DOHH2 (cell line): ENCODE measurements around the gene FRS2.
A peak's percentile ranks its signal among the peaks of the same experiment; 100 is the strongest.

Experiments used
- H3F3A ChIP-seq: fragments of 200-600 bp; sonication (generic), shearing (Covaris generic); 2 replicates; pipeline ENCODE4 v1.6.0; 2016; ENCODE audit warnings: antibody characterized with exemption, mild to moderate bottlenecking; ENCODE audit not compliant: control insufficient read depth, insufficient read depth
- H3K27ac ChIP-seq: fragments of 200-600 bp; sonication (generic); 2 replicates; pipeline ENCODE4 v1.5.1; 2014; ENCODE audit warnings: low read depth, mild to moderate bottlenecking, low read length, moderate library complexity
- H3K27me3 ChIP-seq: fragments of 200-600 bp; sonication (generic); 2 replicates; pipeline ENCODE4 v1.6.1; 2014; ENCODE audit warnings: mild to moderate bottlenecking, low read length, mixed read lengths; ENCODE audit not compliant: control insufficient read depth
- H3K36me3 ChIP-seq: fragments of 200-600 bp; sonication (generic); 2 replicates; pipeline ENCODE4 v1.6.1; 2014; ENCODE audit warnings: mild to moderate bottlenecking, low read length, moderate library complexity, mixed read lengths; ENCODE audit not compliant: control insufficient read depth
- H3K4me1 ChIP-seq: fragments of 200-600 bp; sonication (generic); 2 replicates; pipeline ENCODE4 v1.6.1; 2014; ENCODE audit warnings: mild to moderate bottlenecking, low read length, mixed read lengths; ENCODE audit not compliant: control insufficient read depth
- H3K4me2 ChIP-seq: fragments of 200-600 bp; sonication (generic); 2 replicates; pipeline ENCODE4 v1.6.0; 2014; ENCODE audit warnings: mild to moderate bottlenecking, low read length, moderate library complexity
- H3K4me3 ChIP-seq: fragments of 200-600 bp; sonication (generic); 2 replicates; pipeline ENCODE4 v1.5.1; 2014; ENCODE audit warnings: mild to moderate bottlenecking, low read length, mixed read lengths
- H3K79me2 ChIP-seq: fragments of 200-600 bp; sonication (generic); 2 replicates; pipeline ENCODE4 v1.6.1; 2014; ENCODE audit warnings: mild to moderate bottlenecking, low read length, mixed read lengths; ENCODE audit not compliant: control insufficient read depth
- H3K9me2 ChIP-seq: fragments of 200-600 bp; sonication (generic); replicated peaks from 2 replicates; pipeline ENCODE4 v1.6.1; 2014; ENCODE audit warnings: mild to moderate bottlenecking, low read length, mixed read lengths; ENCODE audit not compliant: control insufficient read depth
- H3K9me3 ChIP-seq: fragments of 200-600 bp; sonication (generic); 2 replicates; pipeline ENCODE4 v1.6.1; 2014; ENCODE audit warnings: antibody characterized with exemption, low read length, mixed read lengths; ENCODE audit not compliant: control insufficient read depth, insufficient read depth
- H4K20me1 ChIP-seq: fragments of 200-600 bp; sonication (generic); 2 replicates; pipeline ENCODE4 v1.6.0; 2014; ENCODE audit warnings: low read depth, mild to moderate bottlenecking, antibody characterized with exemption, low read length, moderate library complexity; ENCODE audit not compliant: control insufficient read depth, insufficient read depth
- CTCF ChIP-seq: fragments of 200-600 bp; sonication (generic); IDR thresholded peaks from one replicate; pipeline ENCODE4 v1.5.1; 2014; ENCODE audit warnings: antibody characterized with exemption, mild to moderate bottlenecking, low read depth, low read length; ENCODE audit not compliant: poor library complexity, severe bottlenecking
- EZH2phosphoT487 ChIP-seq: fragments of 200-600 bp; sonication (generic); IDR thresholded peaks from 2 replicates; pipeline ENCODE4 v1.6.1; 2017; ENCODE audit warnings: borderline replicate concordance, mild to moderate bottlenecking, antibody characterized with exemption, low read length, moderate library complexity, mixed read lengths

FRS2 gene

GRCh38 chr12:69457433-69457832 lies 12.8 kb upstream of the FRS2 start:
- H3K4me1 ChIP-seq, result no peaks in the 10 kb centered on the region
- no peak overlapping the region for H3K4me3 ChIP-seq
- no peaks in the 10 kb centered on the region for H3K9me2 ChIP-seq
- TF ChIP-seq EZH2phosphoT487, result no peak
- TF ChIP-seq CTCF, result no peak
- no peaks in the 10 kb centered on the region for H3F3A ChIP-seq
- H4K20me1 ChIP-seq, result no peaks in the 10 kb centered on the region
- no peaks in the 10 kb centered on the region for H3K79me2 ChIP-seq
- H3K4me2 ChIP-seq, result no peak overlapping the region
- no peaks in the 10 kb centered on the region for H3K27me3 ChIP-seq
- no peaks in the 10 kb centered on the region for H3K9me3 ChIP-seq
- H3K27ac ChIP-seq, result no peak overlapping the region
- H3K36me3 ChIP-seq, result no peaks in the 10 kb centered on the region

GRCh38 chr12:69459477-69459876 lies 10.7 kb upstream of the FRS2 start:
- TF ChIP-seq EZH2phosphoT487 (no peak), CTCF (no peak)
- H4K20me1 ChIP-seq, result no peaks in the 10 kb centered on the region
- no peak overlapping the region for H3K4me3 ChIP-seq
- no peak overlapping the region for H3K27ac ChIP-seq
- no peaks in the 10 kb centered on the region for H3K9me2 ChIP-seq
- H3K9me3 ChIP-seq, result no peaks in the 10 kb centered on the region
- H3F3A ChIP-seq, result no peaks in the 10 kb centered on the region
- no peak overlapping the region for H3K4me2 ChIP-seq
- no peaks in the 10 kb centered on the region for H3K4me1 ChIP-seq
- no peaks in the 10 kb centered on the region for H3K36me3 ChIP-seq
- H3K79me2 ChIP-seq, result no peaks in the 10 kb centered on the region
- H3K27me3 ChIP-seq, result no peaks in the 10 kb centered on the region

- Histone ChIP-seq H4K20me1 (no peaks in the 10 kb centered on the region), H3K4me1 (peaks cover 19% of the 10 kb centered on the region), H3K27ac (no peak overlapping the region), H3K79me2 (no peaks in the 10 kb centered on the region), H3K36me3 (no peaks in the 10 kb centered on the region), H3K4me3 (no peak overlapping the region), H3K9me3 (no peaks in the 10 kb centered on the region), H3K4me2 (no peak overlapping the region), H3F3A (peaks cover 3% of the 10 kb centered on the region; the same call in 1 of the 2 replicates), H3K27me3 (no peaks in the 10 kb centered on the region), H3K9me2 (no peaks in the 10 kb centered on the region)
- TF ChIP-seq CTCF (no peak), EZH2phosphoT487 (no peak)
These were observed 5.8 kb upstream of the FRS2 start for GRCh38 chr12:69464428-69464827.

- Histone ChIP-seq H3K4me1 (peaks cover 33% of the 10 kb centered on the region), H3K27ac (no peak overlapping the region), H3K4me2 (peak overlapping the region; percentile 57)
These were observed 3.3 kb upstream of the FRS2 start for GRCh38 chr12:69466867-69467266.

More at GRCh38 chr12:69466867-69467266, 3.3 kb upstream of the FRS2 start:
- Histone ChIP-seq H3K79me2 (peaks cover 17% of the 10 kb centered on the region), H3K9me3 (no peaks in the 10 kb centered on the region), H4K20me1 (peaks cover 2% of the 10 kb centered on the region; the same call in 1 of the 2 replicates), H3K4me3 (peak overlapping the region; percentile 42; the same call in 1 of the 2 replicates), H3K36me3 (peaks cover 3% of the 10 kb centered on the region; the same call in 1 of the 2 replicates), H3K27me3 (no peaks in the 10 kb centered on the region), H3F3A (peaks cover 3% of the 10 kb centered on the region; the same call in 1 of the 2 replicates), H3K9me2 (no peaks in the 10 kb centered on the region)
- TF ChIP-seq EZH2phosphoT487 (no peak), CTCF (no peak)
